ENCODE results near the gene TBRG4.

Gene TBRG4

GRCh38 chr7:45088821-45089340 lies 22.6 kb downstream of the TBRG4 start, which contains the start of gene NACAD (continued):
- TF ChIP-seq, protein P1, sequence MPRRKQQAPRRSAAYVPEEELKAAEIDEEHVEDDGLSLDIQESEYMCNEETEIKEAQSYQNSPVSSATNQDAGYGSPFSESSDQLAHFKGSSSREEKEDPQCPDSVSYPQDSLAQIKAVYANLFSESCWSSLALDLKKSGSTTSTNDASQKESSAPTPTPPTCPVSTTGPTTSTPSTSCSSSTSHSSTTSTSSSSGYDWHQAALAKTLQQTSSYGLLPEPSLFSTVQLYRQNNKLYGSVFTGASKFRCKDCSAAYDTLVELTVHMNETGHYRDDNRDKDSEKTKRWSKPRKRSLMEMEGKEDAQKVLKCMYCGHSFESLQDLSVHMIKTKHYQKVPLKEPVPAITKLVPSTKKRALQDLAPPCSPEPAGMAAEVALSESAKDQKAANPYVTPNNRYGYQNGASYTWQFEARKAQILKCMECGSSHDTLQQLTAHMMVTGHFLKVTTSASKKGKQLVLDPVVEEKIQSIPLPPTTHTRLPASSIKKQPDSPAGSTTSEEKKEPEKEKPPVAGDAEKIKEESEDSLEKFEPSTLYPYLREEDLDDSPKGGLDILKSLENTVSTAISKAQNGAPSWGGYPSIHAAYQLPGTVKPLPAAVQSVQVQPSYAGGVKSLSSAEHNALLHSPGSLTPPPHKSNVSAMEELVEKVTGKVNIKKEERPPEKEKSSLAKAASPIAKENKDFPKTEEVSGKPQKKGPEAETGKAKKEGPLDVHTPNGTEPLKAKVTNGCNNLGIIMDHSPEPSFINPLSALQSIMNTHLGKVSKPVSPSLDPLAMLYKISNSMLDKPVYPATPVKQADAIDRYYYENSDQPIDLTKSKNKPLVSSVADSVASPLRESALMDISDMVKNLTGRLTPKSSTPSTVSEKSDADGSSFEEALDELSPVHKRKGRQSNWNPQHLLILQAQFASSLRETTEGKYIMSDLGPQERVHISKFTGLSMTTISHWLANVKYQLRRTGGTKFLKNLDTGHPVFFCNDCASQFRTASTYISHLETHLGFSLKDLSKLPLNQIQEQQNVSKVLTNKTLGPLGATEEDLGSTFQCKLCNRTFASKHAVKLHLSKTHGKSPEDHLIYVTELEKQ (tag by site-specific recombination; IDR thresholded peaks at IDR 0.05; ENCODE audit: borderline replicate concordance): no peak
- TF ChIP-seq KLF16 (tag by site-specific recombination; IDR thresholded peaks at IDR 0.05) (0 out of 2 replicates have a peak, but pooled peaks have one; percentile 47), KLF1 (tag by site-specific recombination; IDR thresholded peaks at IDR 0.05) (peak; percentile 93), ZNF629 (tag by site-specific recombination; IDR thresholded peaks at IDR 0.05) (0 out of 2 replicates have a peak, but pooled peaks have one; percentile 15), ZBTB11 (tag by site-specific recombination; conservative IDR thresholded peaks at IDR 0.05; ENCODE audit: low read depth) (no peak), ZSCAN30 (tag by site-specific recombination; IDR thresholded peaks at IDR 0.05) (0 out of 2 replicates have a peak, but pooled peaks have one; percentile 28), ZNF707 (tag by site-specific recombination; IDR thresholded peaks at IDR 0.05) (no peak), ZNF132 (tag by site-specific recombination; IDR thresholded peaks at IDR 0.05; ENCODE audit: borderline replicate concordance) (no peak), ZNF133 (tag by site-specific recombination; IDR thresholded peaks at IDR 0.05) (no peak), ZNF585B (tag by site-specific recombination; IDR thresholded peaks at IDR 0.05) (no peak), GFI1B (tag by site-specific recombination; IDR thresholded peaks at IDR 0.05) (no peak), ZBTB26 (tag by site-specific recombination; optimal IDR thresholded peaks at IDR 0.05) (peak; percentile 69), ZNF76 (tag by site-specific recombination; IDR thresholded peaks at IDR 0.05; ENCODE audit: borderline replicate concordance, low read depth) (peak; percentile 74; the same call in 1 of the 2 replicates), ZBTB8A (tag by site-specific recombination; IDR thresholded peaks at IDR 0.05) (peak; percentile 90), HOXA7 (CRISPR knock-in tag; IDR thresholded peaks at IDR 0.05; ENCODE audit: borderline replicate concordance) (no peak), GLIS2 (tag by site-specific recombination; IDR thresholded peaks at IDR 0.05) (peak; percentile 72), ZNF544 (tag by site-specific recombination; IDR thresholded peaks at IDR 0.05) (no peak), MYNN (tag by site-specific recombination; IDR thresholded peaks at IDR 0.05; ENCODE audit: borderline replicate concordance) (no peak), ZNF24 (tag by site-specific recombination; IDR thresholded peaks at IDR 0.05) (no peak), ZNF843 (tag by site-specific recombination; IDR thresholded peaks at IDR 0.05) (no peak), ZNF701 (tag by site-specific recombination; IDR thresholded peaks at IDR 0.05) (no peak), ZFHX2 (tag by site-specific recombination; conservative IDR thresholded peaks at IDR 0.05) (peak; percentile 98), ZNF302 (tag by site-specific recombination; IDR thresholded peaks at IDR 0.05; ENCODE audit: low read depth) (no peak), ZNF837 (tag by site-specific recombination; IDR thresholded peaks at IDR 0.05) (no peak), EGR2 (tag by site-specific recombination; IDR thresholded peaks at IDR 0.05; ENCODE audit: low read depth) (peak; percentile 91)
- TF ChIP-seq, protein P2, sequence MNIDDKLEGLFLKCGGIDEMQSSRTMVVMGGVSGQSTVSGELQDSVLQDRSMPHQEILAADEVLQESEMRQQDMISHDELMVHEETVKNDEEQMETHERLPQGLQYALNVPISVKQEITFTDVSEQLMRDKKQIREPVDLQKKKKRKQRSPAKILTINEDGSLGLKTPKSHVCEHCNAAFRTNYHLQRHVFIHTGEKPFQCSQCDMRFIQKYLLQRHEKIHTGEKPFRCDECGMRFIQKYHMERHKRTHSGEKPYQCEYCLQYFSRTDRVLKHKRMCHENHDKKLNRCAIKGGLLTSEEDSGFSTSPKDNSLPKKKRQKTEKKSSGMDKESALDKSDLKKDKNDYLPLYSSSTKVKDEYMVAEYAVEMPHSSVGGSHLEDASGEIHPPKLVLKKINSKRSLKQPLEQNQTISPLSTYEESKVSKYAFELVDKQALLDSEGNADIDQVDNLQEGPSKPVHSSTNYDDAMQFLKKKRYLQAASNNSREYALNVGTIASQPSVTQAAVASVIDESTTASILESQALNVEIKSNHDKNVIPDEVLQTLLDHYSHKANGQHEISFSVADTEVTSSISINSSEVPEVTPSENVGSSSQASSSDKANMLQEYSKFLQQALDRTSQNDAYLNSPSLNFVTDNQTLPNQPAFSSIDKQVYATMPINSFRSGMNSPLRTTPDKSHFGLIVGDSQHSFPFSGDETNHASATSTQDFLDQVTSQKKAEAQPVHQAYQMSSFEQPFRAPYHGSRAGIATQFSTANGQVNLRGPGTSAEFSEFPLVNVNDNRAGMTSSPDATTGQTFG (tag by site-specific recombination; IDR thresholded peaks at IDR 0.05; ENCODE audit: borderline replicate concordance): no peak
- TF ChIP-seq, protein P3, sequence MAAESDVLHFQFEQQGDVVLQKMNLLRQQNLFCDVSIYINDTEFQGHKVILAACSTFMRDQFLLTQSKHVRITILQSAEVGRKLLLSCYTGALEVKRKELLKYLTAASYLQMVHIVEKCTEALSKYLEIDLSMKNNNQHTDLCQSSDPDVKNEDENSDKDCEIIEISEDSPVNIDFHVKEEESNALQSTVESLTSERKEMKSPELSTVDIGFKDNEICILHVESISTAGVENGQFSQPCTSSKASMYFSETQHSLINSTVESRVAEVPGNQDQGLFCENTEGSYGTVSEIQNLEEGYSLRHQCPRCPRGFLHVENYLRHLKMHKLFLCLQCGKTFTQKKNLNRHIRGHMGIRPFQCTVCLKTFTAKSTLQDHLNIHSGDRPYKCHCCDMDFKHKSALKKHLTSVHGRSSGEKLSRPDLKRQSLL (tag by site-specific recombination; IDR thresholded peaks at IDR 0.05): no peak
- TF ChIP-seq, protein P4, sequence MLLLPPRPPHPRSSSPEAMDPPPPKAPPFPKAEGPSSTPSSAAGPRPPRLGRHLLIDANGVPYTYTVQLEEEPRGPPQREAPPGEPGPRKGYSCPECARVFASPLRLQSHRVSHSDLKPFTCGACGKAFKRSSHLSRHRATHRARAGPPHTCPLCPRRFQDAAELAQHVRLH (tag by site-specific recombination; IDR thresholded peaks at IDR 0.05): no peak

All from HEK293 (cell line).